ENCODE measurements around the gene NPIPA3.
"Not testable (repeated sequence)": the region's sequence is repeated elsewhere in the genome, so short reads cannot be mapped to it uniquely, and the experiment has no call there.

The NPIPA3 gene

DNA sequence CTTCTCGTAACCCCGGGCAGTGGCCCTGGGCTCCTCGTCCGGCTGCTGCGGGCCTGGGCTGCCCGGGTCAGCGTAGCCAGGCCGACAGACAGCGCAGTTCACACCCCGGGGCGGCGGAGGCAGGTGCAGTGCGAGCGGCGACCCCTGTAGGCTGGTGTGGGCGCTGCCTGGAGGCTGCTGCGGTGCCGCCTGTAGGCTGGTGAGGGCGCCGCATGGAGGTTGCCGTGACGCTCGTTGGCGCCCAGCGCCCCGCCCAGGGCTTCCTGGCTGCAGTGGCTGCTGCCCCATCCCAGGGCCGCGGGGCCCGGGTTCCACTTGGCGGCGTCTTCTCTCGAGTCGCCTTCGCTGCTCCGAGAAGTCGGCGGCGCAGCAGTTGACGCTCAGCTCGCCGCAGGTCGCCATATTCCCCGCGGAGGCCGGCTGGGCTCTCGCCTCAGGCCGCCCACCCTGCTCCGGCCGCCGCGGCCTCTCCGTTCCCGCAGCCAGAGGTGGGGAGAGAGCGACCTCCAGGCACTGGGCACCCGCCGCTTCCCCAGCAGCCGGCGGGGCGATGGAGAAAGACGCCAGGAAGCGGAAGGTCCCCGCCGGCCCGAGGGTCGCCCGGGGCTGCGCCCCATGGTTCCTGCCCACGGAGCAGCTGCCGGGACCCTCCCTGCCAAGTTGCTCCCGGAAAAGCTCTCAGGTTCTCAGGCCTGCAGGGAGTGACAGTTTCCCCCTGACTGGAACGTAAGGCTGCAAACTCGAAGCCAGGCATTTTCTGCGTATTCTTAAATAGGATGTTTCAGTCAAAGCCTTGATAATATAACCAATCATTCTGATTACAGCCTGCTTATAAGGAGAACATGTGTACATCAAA is at the start of gene NPIPA3:
Gene NPIPA3 (plus strand): TSS at position 256 of the 856 bp plus-strand sequence. CDS start 5,533 bp downstream, outside the sequence.
- not testable (repeated sequence) for DNase-seq

DNA sequence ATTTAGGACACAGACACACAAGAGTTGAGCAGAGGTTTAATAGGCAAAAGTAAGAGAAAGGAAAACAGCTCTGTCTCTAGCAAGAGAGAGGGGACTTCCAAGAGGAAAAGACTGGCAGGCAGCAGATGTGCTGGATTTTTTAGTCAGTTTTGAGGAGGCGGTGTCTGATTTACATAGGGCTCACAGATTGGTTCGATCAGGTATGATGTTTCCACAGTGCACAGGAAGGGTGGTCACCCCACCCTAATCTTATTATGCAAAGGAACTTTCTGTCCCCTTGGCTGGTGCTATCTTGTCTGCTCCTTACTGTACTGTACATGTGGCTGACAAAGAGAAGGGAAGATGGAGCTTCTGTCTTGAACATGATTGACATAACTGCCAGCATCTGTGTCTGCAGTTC is 45.1 kb upstream of the NPIPA3 start:
- DNase-seq = no peak

DNA sequence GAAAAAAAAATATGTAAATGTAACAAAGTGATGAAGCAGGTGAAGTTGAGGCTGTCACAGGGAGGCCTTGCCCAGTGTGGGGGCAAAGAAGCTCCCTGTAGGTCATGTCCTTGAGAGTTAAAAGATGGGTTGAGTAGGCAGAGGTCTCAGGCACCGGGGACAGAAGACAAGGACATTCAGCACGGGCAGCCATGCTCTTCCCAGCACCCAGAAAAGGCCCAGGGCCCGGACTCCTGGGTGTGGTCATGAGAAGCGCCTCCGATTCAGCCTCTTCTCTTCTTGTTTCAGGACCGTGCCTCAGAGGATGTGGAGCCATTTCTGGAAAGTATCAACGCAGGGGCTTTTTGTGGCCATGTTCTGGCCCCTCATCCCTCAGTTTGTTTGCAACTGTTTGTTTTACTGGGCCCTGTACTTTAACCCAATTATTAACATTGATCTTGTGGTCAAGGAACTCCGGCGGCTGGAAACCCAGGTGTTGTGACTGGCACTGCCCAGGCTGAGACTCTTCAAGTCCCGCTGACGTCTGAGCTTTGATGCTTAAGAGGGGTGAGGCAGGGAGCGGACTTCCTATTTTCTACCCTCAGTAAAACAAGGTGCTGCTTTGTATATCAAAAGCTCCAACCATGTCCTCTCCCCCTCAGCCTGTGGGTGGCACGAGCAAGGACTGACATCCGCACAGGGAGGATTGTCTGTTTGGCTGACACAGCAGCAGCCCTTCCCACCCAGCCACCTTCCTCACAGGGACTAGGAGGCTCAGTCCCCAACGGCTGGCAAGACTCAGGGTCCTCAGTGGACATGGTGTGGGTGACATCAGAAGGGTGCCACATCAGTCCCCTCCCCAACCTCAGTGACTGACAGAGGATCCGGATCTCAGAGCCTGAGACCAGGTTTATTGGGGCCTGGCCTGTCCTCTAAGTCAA is 35.6 kb upstream of the NPIPA3 start:
- no peak for DNase-seq

DNA sequence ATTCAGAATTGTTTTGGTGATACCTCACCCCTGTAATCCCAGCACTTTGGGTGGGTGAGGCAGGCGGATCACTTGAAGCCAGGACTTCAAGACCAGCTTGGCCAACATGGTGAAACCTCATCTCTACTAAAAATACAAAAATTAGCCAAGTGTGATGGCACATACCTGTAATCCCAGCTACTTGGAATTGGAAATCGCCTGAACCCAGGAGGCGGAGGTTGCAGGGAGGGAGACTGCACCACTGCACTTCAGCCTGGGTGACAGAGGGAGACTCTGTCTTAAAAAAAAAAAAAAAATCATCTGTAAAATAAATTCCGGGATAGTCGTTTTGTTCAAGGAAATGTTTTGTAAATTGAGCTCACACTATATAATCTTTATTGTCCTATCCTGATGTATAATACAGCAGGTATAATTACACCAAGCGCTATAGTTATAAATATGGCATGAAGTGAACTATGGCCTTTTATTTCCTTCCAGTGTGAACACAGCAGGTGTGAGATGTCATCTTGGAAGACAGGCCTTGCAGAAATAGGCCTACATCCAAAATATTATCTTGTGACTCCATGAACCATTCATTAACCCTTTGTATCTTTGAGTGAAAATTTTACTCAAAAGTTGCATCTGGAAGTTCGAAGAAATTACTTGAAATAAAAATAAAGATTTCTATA is 34.5 kb upstream of the NPIPA3 start:
- DNase-seq = no peak

DNA sequence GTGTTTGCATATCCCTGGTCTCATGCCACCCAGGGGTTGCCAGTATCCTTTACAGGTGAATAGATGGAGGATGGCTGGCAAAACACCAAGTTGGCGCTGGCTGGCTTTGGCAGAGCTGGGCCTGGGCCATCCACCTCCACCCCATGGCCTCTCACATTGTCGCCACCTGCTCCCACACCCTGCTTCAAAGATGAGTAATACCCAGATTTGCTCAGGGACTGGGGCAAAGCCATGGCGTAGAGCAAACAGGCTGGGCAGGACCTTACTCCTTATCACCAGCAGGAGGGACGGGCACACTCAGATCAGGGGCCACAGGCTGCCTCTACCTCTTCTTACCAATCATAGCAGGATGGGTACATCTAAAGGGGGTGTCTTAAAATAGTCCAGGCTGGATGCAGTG is 33.4 kb upstream of the NPIPA3 start:
- no peak for DNase-seq

DNA sequence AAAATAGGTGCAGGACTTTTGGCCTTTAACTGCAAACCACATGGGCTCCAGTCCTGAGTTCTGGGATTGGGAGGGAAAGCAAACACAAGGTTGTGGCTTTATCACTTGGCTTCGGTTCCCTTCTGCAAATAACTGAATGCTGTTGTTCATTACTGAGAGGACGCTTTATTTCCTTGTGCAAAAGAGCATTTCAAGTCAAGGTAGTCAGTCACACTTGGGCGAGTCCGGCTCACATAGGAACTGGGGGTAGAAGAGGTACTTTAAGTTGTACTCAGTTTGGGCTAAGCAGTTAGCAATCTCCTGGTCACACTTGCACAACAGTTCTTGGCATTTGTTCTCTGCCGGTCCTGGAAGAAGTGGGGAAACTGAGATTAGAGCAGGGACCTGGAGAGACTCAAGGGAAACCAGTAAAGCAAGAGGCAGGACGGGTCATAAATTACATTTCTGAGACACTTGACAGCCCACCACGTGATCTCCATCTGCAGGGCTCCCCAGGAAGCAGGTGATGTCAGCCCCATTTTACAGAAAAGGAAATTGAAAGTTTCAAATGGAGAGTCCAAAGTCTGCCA is 30.7 kb upstream of the NPIPA3 start:
- peak; percentile 2 to 9 for DNase-seq

DNA sequence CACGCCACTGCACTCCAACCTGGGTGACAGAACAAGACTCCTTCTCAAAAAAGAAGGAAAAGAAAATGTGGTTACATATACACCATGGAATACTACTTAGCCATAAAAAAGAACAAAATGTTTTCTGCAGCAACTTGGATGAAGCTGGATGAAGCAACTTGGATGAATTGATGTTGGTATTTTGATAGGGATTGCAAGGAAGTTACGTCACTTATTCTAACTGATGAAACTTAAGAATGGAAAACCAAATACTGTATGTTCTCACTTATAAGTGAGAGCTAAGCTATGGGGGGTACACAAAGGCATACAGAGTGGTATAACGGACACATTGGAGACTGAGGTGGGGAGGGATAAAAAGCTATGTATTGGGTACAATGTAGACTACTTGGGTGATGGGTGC is 26.6 kb upstream of the NPIPA3 start:
- DNase-seq = no peak

DNA sequence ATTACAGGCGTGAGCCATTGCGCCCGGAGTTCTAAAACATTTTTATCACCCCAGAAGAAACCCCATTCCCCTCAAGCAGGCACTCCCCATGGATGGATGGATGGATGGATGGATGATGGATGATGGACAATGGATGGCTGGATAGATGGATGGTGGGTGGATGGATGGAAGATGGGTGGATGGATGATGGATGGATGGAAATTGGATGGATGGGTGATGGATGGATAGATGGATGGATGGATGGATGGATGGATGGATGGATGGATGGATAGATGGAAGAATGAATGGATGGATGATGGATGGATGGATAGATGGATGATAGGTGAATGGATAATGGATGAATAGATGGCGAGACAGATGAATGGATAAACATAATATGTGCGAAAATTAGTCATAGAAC is 25.6 kb upstream of the NPIPA3 start:
- no peak for DNase-seq

DNA sequence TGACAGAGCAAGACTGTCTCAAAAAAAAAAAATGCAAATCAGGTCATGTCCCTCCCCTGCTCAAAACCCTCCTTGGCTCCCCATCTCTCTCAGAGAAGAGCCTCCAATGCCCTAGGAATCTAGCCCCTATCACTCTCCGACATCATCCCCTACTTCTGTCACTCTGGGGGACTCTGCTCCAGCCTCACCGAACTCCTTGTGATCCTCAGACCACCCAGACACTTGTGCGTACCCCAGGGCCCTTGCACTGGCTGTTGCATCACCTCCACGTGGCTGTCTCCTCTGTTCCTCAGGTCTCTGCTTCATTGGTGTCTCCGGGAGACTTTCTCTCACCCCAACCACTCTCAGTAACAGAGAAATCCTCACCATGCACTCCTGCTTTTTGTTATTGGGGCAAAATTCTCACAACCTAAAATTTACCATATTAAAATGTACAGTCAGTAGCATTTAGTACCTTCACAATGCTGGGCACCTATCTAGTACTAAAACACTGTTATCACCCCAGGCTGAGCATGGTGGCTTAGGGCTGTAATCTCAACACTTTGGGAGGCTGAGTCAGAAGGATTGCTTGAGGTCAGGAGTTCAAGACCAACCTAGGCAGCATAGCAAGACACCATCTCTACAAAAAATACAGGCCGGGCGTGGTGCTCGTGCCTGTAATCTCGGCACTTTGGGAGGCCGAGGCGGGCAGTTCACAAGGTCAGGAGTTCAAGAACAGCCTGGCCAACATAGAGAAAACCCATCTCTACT is 24.3 kb upstream of the NPIPA3 start:
- no peak for DNase-seq

DNA sequence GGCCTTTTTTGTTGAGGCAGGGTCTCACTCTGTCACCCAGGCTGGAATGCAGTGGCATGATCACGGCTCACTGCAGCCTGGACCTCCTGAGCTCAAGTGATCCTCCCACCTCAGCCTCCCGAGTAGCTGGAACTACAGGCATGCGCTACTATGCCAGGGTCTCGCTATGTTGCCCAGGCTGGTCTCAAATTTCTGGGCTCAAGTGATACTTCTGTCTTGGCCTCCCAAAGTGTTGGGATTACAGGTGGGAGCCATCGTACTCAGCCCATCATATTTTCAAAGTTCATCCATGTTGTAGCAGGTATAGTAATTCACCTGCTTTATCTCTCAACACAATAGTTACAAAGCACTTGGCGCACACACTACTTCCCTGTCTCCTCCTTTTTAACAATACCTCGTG is 22.8 kb upstream of the NPIPA3 start:
- not testable (repeated sequence) for DNase-seq

DNA sequence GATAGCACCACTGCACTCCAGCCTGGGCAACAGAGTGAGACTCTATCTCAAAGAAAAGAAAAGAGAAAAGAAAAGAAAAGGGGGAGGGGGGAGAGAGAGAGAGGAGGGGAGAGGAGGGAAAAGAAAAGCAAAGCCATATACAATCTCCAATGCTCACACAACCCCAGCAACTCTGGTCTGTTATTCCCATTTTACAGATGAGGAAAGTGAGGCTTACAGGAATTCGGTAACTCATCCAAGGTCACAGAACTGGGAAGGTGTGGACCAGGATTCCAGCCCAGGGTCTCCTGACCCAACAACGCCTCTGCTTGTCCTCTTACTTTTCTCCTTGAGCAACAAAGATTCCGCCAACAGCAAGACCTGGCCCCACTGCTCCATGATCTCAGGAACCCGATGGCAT is 22.1 kb upstream of the NPIPA3 start:
- no peak for DNase-seq

DNA sequence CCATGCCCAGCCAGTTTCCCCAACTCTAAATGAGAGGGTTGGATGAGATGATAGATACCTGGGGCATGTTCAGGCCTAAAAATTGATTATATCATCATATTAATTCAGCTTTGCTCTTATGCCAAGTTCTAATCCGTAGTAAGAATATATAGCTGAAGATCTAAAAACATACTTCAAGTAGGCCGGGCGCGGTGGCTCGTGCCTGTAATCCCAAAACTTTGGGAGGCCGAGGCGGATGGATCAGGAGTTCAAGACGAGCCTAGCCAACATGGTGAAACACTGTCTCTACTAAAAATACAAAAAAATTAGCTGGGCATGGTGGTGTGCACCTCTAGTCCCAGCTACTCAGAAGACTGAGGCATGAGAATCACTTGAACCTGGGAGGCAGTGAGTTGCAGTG is 21.1 kb upstream of the NPIPA3 start:
- DNase-seq = no peak

DNA sequence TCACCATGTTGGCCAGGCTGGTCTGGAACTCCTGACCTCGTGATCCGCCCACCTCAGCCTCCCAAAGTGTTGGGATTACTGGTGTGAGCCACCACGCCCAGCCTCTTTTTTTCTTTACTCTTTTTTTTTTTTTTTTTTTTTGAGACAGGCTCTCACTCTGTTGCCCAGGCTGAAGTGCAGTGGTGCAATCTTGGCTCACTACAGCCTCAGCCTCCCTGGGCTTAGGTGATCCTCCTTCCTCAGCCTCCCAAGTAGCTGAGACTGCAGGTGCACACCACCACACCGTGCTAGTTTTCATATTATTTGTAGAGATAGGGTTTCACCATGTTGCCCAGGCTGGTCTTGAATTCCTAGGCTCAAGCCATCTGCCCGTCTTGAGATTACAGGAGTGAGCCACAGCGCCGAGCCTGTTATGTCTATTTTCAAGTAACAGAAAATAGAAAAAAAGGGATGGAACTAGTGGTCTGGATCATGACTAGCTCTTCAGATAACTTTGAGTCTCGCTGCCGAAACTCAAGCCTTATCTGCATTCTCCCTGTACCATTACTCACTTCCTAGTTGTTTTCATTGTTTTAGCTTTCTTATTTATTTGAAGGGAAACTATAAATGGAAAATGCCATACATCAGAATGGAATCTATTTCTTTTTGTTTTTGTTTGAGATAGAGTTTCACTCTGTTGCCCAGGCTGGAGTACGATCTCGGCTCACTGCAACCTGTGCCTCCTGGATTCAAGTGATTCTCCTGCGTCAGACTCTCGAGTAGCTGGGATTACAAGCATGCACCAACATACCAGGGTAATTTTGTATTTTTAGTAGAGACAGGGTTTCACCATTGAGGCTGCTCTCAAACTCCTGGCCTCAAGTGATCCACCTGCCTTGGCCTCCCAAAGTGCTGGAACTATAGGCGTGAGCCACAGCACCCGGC is 17.1 kb upstream of the NPIPA3 start:
- not testable (repeated sequence) for DNase-seq

DNA sequence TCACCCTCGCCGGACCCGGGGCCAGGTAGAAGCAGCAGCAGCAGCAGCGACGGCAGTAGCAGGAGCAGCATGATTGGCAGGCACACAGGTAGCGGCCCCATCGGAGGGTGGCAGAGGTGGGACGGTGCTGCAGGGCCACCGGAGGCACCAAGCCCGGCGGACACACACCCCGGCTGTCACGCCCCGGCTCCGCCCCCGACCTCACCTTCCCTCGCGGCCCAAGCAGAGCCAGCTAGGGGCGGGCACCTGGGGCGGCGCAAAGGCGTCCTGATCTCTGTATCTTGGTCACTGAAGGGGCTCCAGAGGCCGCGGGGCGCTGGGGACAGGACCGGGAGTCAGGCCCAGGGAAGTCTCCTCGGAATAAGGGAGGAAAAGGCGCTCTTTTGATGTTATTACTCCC is 9.1 kb upstream of the NPIPA3 start, which contains the start of gene PLA2G10:
Gene PLA2G10 (minus strand): TSS at position 180 of the 400 bp plus-strand sequence. CDS start 79 bp downstream, at position 101.
- not testable (repeated sequence) for DNase-seq

DNA sequence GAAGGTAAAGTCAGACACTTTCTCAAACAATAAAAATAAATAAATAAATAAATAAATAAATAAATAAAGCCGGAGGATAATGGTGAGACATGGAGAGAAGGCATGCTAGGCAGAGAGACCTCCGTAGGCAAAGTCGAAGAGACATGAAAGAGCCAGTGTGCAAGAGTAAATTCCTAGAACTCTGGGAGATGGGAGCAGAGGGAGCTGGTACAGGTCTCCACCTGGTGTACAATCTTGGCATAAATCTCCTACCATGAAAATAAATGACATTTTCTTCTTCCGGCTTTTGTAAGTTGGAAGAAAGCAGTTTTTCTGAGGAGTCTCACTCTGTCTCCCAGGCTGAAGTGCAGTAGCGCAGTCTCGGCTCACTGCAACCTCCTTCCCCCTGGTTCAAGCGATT is 1.4 kb upstream of the NPIPA3 start:
- DNase-seq = not testable (repeated sequence)

DNA sequence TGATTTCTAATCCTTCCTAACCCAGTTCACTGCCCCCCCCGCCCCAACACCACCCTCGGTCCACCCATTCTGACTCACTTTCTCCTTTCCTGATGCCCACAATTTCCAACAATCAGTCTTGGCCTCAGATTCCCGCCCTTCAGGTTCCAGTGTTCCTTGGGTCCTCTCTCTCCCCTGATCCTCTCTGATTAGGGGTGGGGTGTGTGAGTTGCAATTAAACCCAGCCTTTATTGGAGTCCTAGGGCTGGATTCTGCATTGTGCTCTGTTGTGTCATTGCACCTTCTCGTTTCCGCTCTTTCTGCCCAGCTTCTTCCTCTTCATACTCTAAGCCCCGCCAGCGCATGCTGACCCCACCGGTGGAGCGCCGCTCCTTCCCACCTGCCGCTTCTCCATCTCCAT is 539 bp upstream of the NPIPA3 start:
- not testable (repeated sequence) for DNase-seq

DNA sequence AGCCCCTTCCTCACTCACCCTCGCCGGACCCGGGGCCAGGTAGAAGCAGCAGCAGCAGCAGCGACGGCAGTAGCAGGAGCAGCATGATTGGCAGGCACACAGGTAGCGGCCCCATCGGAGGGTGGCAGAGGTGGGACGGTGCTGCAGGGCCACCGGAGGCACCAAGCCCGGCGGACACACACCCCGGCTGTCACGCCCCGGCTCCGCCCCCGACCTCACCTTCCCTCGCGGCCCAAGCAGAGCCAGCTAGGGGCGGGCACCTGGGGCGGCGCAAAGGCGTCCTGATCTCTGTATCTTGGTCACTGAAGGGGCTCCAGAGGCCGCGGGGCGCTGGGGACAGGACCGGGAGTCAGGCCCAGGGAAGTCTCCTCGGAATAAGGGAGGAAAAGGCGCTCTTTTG is 30.0 kb downstream of the NPIPA3 start:
- DNase-seq = not testable (repeated sequence)

DNA sequence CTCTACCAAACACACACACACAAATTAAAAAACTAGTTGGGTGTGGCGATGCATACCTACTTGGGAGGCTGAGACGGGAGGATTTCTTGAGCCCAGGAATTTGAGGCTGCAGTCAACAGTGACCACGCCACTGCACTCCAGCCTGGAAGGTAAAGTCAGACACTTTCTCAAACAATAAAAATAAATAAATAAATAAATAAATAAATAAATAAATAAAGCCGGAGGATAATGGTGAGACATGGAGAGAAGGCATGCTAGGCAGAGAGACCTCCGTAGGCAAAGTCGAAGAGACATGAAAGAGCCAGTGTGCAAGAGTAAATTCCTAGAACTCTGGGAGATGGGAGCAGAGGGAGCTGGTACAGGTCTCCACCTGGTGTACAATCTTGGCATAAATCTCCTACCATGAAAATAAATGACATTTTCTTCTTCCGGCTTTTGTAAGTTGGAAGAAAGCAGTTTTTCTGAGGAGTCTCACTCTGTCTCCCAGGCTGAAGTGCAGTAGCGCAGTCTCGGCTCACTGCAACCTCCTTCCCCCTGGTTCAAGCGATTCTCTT is 37.7 kb downstream of the NPIPA3 start:
- not testable (repeated sequence) for DNase-seq

DNA sequence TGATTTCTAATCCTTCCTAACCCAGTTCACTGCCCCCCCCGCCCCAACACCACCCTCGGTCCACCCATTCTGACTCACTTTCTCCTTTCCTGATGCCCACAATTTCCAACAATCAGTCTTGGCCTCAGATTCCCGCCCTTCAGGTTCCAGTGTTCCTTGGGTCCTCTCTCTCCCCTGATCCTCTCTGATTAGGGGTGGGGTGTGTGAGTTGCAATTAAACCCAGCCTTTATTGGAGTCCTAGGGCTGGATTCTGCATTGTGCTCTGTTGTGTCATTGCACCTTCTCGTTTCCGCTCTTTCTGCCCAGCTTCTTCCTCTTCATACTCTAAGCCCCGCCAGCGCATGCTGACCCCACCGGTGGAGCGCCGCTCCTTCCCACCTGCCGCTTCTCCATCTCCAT is 38.6 kb downstream of the NPIPA3 start:
- DNase-seq = not testable (repeated sequence)
